GM12801 (cell line): ENCODE results near the gene BAHD1.

ENCODE experiments used
- CTCF ChIP-seq: IDR thresholded peaks from one replicate; pipeline ENCODE4 v1.5.1; 2011; ENCODE audit warnings: control low read depth; ENCODE audit not compliant: insufficient read length; ENCODE audit errors: extremely low read depth

BAHD1 gene

GRCh38 chr15:40472171-40472727 is 31.5 kb downstream of the BAHD1 start:
- no peak for TF ChIP-seq CTCF

DNA sequence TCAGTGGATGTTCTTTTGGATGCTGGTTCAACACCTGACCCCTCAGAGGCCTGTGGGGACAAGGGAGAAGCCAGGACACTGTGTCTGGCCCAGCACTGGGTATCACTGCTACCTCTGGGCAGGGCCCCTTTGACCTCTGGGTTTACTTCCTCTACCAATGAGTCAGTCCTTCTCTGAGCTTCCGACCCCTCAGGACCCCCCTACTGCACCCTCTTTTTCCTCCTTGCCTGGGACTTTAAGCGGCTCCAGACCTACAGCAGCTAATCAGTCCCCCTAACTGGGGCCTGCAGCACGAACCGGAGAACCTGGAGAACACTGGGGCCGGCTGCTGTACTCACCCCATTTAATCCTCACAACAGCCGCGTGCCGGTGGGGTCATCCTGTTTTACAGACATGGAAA is 33.8 kb downstream of the BAHD1 start:
- TF ChIP-seq CTCF, result no peak

GRCh38 chr15:40477642-40478327 is 37.0 kb downstream of the BAHD1 start:
- no peak for TF ChIP-seq CTCF

- TF ChIP-seq CTCF, result no peak
Measured at GRCh38 chr15:40479024-40479423, 38.3 kb downstream of the BAHD1 start.

- no peak for TF ChIP-seq CTCF
Measured at GRCh38 chr15:40481341-40482074, 40.8 kb downstream of the BAHD1 start.

- no peak for TF ChIP-seq CTCF
Measured at GRCh38 chr15:40483919-40484318, 43.2 kb downstream of the BAHD1 start.

DNA sequence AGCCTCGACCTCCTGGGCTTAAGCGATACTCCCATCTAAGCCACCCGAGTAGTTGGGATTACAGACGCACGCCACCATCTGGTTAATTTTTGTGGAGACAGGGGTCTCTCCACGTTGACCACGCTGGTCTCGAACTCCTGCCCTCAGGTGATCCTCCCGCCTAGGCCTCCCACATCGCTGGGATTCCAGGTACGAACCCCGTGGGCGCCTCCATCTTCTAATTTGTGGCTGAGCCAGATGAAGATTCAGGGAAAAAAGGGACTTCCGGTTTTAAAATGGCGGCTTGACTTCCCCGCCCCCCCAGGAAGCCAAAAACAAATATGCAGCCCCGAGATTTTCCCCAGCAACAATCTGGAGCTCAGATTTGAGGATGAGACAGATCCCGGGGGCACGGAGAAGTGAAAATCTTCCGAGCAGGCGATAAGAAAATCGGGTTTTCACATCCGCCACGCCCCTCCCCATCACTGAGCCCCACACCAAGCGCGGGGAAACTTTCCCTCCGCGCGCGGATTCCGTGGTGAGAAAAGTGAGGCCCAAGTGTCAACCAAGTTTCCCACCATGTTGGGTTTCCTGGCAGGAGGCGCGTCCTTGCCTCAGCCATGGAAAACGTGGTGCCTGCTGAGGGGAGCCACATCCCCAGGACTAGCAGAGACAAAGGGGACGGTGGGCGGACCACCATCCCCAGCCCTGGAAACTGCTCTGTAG is 45.5 kb downstream of the BAHD1 start:
- no peak for TF ChIP-seq CTCF
